Nephron progenitor cell (in vitro differentiated cells): Measurements from ENCODE around the gene C1orf35.

Source experiments
- DNase-seq: peaks from one replicate; pipeline ENCODE4 v3.0.0; 2021
- H3K27ac Mint-ChIP-seq: 2 replicates; pipeline ENCODE4 v1.8.0; 2021; ENCODE audit warnings: mild to moderate bottlenecking, moderate library complexity, mixed read lengths
- H3K27me3 Mint-ChIP-seq: 2 replicates; pipeline ENCODE4 v1.8.0; 2021; ENCODE audit warnings: mild to moderate bottlenecking, low read depth, mixed read lengths; ENCODE audit not compliant: poor library complexity
- H3K36me3 Mint-ChIP-seq: 2 replicates; pipeline ENCODE4 v1.8.0; 2021; ENCODE audit warnings: low read depth, mixed read lengths
- H3K4me1 Mint-ChIP-seq: 2 replicates; pipeline ENCODE4 v1.8.0; 2021; ENCODE audit warnings: mixed read lengths
- H3K4me3 Mint-ChIP-seq: 2 replicates; pipeline ENCODE4 v1.8.0; 2021; ENCODE audit warnings: mild to moderate bottlenecking, moderate library complexity, mixed read lengths
- H3K9me3 Mint-ChIP-seq: 2 replicates; pipeline ENCODE4 v1.8.0; 2021; ENCODE audit warnings: mild to moderate bottlenecking, moderate library complexity, mixed read lengths
- CTCF ChIP-seq: fragments of 200-600 bp; sonication (generic); IDR thresholded peaks from 2 replicates; pipeline ENCODE4 v1.5.0; 2021; ENCODE audit warnings: antibody characterized with exemption

The C1orf35 gene

DNA sequence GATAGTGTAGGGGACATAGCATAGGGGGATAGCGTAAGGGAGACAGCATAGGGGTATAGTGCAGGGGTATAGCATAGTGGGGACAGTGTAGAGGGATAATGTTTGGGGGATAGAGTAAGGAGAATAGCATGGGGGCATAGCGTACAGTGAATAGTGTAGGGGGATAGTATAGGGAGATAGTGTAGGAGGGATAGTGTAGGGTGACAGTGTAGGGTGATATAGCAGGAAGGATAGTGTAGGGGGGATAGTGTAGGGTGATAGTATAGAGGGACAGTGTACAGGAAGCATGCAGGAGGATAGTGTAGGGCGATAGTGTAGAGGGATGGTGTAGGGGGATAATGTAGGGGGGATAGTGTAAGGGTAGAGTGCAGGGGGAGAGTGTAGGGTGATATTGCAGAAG, 32.3 kb downstream of the C1orf35 start:
- Mint-ChIP-seq H3K4me3 (no peak overlapping the region), H3K9me3 (no peaks in the 10 kb centered on the region), H3K36me3 (no peaks in the 10 kb centered on the region), H3K4me1 (peaks cover 16% of the 10 kb centered on the region), H3K27me3 (peaks cover 24% of the 10 kb centered on the region), H3K27ac (no peak overlapping the region)
- no peak for DNase-seq
- TF ChIP-seq CTCF: no peak

- Mint-ChIP-seq H3K9me3 (no peaks in the 10 kb centered on the region), H3K27ac (no peak overlapping the region), H3K36me3 (no peaks in the 10 kb centered on the region), H3K4me1 (peaks cover 14% of the 10 kb centered on the region), H3K4me3 (no peak overlapping the region), H3K27me3 (peaks cover 24% of the 10 kb centered on the region)
- TF ChIP-seq CTCF: no peak
- DNase-seq: no peak
Measured at GRCh38 chr1:228070173-228070572, 33.0 kb downstream of the C1orf35 start.

GRCh38 chr1:228068359-228068758, 34.8 kb downstream of the C1orf35 start:
- Mint-ChIP-seq H3K27me3 (peaks cover 18% of the 10 kb centered on the region), H3K9me3 (no peaks in the 10 kb centered on the region)
- TF ChIP-seq CTCF: no peak

DNA sequence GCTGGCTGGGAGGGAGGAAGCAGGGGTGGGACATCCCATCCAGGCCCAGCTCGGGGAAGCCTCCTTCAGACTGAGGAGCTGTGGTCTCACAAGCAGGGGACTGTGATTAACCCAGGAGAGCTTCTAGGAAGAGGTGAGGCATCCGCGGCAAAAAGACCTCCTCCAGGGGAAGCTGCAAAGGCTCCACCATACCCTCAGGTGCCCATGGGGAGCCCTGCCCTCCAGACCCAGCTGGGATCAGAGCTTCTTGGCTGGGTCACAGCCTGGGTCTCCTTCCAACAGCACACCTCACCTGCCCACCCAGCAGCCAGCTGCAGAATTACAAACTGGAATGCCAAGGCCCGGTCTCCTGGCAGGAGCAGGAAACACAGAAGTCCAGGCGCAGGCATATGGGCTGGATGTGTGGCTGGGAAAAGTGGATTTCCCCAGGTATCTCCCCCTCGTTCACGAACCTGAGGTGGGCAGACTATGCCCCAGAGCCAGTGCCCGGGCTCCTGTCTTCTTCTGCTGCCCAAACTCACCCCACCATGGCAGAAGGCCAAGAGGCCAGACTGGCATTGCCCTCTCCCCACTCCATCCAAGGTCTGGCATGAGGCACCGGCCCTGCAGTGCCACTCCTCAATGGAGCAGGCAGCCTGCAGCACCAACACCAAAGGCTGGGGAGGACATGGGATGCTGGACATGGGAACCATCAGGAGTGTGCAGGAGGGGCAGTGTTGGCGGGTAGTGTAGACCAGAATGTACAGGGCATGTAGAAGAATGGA, 36.1 kb downstream of the C1orf35 start:
- H3K27me3 Mint-ChIP-seq: peaks cover 18% of the 10 kb centered on the region
- no peak overlapping the region for H3K4me3 Mint-ChIP-seq
- no peaks in the 10 kb centered on the region for H3K36me3 Mint-ChIP-seq
- no peak overlapping the region for H3K27ac Mint-ChIP-seq
- H3K4me1 Mint-ChIP-seq: peaks cover 6% of the 10 kb centered on the region
- H3K9me3 Mint-ChIP-seq: no peaks in the 10 kb centered on the region
- no peak for DNase-seq
- no peak for TF ChIP-seq CTCF

More at GRCh38 chr1:228068359-228068758, 34.8 kb downstream of the C1orf35 start:
- H3K4me3 Mint-ChIP-seq: no peak overlapping the region
- H3K4me1 Mint-ChIP-seq: peaks cover 6% of the 10 kb centered on the region
- no peak for DNase-seq
- no peak overlapping the region for H3K27ac Mint-ChIP-seq
- H3K36me3 Mint-ChIP-seq: no peaks in the 10 kb centered on the region

GRCh38 chr1:228066416-228066815, 36.7 kb downstream of the C1orf35 start:
- Mint-ChIP-seq H3K36me3 (no peaks in the 10 kb centered on the region), H3K9me3 (no peaks in the 10 kb centered on the region), H3K27me3 (peaks cover 19% of the 10 kb centered on the region), H3K4me1 (peaks cover 6% of the 10 kb centered on the region), H3K27ac (no peak overlapping the region), H3K4me3 (no peak overlapping the region)
- TF ChIP-seq CTCF: no peak
- no peak for DNase-seq
